NCI-H128 (cell line): Measurements from ENCODE around the gene CYTH3.

Source experiments
- DNase-seq: peaks from one replicate; lab custom pipeline; 2025; ENCODE audit not compliant: unreplicated experiment; lab: John Stamatoyannopoulos, UW

CYTH3 gene

DNA sequence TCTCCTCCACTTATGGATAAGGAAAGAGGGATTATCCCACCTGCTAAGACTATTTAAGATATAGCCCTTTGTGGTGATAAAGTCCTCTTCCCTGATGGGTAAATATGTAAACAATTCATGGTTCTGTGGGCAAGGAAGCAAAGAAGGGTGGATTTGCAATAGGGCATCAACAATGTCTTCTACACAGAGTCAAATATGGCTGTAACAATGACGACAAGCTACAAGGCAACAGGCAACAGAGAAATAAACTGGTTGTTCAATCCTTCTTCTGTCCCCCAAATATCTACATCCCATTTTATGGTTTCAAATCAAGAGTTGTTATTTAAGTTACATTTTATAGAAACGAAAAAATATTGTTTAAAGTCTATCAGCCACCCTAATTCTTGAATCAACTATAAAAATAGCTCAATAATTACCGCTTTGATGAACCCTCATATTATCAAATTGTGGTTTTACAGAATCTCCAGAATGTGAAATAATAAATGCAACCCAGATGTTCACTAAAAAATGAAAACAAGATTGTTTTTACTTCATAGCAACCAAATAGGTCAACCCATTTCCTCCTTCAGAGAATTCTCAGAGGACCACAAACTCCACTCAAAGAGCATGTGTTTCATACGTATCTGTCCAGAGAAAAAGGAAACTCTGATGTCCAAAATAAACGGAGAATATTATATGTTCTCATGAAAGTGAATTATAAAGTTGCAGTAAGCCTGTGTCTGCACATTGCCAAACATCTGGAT, 13.8 kb downstream of the CYTH3 start:
- no peak for DNase-seq

DNA sequence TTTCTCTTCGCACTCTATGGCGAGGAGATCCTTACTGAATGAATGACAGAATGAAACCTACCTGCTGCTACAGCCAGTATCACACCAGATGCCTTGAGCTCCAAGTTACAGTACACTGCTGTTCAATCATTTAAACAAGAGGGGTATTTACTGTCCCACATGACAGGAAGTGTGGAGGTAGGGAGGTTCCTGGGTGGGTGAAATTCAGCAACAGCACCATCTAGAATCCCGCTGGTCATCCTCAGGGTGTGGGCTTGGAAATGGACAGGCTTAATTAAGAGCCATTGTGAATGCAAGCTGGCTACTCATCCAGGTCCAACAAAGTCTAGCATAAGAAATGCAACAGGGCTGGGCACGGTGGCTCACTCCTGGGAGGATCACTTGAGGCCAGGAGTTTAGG, 14.7 kb downstream of the CYTH3 start:
- no peak for DNase-seq

GRCh38 chr7:6256677-6257535, 15.5 kb downstream of the CYTH3 start:
- no peak for DNase-seq

GRCh38 chr7:6256109-6256483, 16.3 kb downstream of the CYTH3 start:
- DNase-seq: no peak

DNA sequence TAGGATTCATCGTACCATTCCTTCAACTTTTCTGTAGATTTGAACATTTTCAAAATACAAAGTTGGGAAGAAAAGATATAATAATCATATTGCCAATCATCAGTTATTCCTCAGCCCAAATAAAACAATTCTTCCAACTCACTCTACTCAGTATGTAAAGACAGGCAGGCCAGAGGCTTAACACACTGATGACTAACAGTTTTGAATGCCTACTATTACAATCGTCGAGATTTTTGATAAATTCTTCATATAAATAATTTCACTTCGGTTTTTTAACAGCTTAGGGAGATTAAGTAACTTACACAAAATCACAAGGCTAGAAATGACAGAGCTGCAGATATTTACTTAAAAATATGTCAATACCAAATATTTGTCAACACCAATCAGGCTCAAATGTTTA, 17.6 kb downstream of the CYTH3 start:
- no peak for DNase-seq

- no peak for DNase-seq
Measured at GRCh38 chr7:6252748-6253147, 19.7 kb downstream of the CYTH3 start.

- no peak for DNase-seq
Measured at GRCh38 chr7:6252341-6252746, 20.1 kb downstream of the CYTH3 start.

DNA sequence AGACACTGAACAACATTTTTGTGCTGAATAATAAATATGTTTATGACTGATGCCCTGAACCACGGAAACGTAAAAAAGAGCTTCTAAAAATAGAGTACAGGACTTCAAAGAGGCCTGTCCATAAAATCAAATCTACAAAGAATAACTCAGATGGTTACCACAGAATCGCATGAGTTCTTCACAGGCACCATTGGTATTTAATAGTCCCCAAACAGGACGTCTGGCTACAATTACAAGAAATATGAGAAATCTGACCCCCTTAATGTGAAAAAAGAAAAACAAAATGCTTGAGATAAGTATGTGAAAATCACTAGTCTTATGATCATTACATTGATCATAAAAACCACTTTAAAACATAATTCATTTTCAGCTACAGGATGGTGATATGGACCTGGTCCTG, 20.8 kb downstream of the CYTH3 start:
- DNase-seq: no peak

GRCh38 chr7:6250364-6250833, 22.0 kb downstream of the CYTH3 start:
- DNase-seq: no peak

DNA sequence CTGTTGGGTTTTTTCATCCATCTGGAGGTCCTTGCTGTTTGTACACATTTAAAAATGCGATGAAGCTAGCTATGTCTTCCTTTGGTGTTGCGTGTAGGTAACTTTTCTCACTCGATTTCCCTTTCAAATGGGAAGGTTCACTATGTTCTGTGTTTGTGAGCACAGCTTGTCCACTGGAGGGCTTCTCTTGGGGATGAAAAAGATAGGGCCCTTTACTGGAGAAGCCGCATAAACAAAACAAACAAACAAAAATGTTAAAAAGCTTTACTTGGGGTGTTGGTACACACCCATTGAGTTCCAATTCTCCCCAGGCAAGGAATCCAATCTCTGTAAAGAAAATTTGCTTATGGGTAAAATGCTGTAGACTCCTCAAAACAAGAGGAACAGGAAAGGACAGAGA, 23.4 kb downstream of the CYTH3 start:
- DNase-seq: no peak

DNA sequence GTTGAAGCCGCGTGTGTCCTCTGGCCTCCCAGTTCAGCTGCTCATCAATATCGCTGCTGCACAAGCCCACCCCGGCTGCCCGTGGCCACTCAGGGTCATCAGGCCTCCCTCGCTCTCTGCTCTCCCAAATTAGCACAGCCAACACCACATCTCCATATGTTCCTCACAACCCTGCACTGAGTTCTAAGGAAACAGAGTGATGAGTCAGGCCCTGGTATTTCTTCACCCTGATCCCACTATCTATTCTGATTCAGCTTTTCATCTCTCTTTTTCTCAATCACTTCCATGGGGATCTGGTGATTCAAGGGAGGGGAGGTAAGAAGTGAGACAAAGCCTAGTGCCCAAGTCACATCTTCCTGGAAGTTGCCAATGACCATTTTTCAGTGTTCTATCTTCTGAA, 23.8 kb downstream of the CYTH3 start:
- no peak for DNase-seq

GRCh38 chr7:6246251-6246917, 26.0 kb downstream of the CYTH3 start:
- DNase-seq: no peak

- no peak for DNase-seq
Measured at GRCh38 chr7:6244021-6244420, 28.4 kb downstream of the CYTH3 start.

DNA sequence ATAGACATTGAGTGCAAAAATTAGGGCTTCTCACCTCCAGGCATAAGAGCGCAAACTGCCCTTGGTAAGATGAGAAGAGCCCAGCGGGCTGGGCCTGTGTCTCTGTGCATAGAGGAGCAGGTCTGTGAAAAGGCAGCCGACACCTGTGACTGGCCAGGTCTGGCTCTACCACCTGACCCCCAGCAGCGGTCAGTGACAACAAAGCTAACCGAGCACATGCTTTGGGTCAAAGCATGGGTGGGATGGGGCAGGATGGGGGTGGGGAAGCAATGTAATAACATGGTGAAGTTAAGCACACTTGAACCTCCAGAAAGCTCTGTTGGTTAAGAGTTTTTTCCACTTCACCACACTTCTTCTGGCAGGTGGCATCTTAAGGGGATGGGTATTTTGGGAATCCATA, 29.3 kb downstream of the CYTH3 start:
- DNase-seq: no peak

GRCh38 chr7:6242561-6242960, 29.9 kb downstream of the CYTH3 start:
- no peak for DNase-seq

DNA sequence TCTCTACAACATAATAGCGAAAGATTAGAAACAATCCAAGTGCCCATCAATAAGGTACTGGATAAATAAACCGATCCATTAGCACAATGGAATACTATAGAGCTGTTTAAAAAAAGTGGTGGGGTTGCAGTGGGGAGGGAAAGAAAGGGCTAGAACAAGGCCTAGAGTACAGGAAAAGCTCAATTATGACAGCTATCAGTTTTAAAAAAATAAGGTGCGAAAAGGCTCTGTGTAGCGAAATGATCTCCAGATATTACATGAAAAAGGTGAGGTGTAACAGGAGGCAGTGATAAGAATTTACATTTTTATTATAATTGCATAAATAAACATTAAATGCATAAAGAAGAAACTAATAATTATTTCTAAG, 30.8 kb downstream of the CYTH3 start:
- no peak for DNase-seq

GRCh38 chr7:6238309-6238925, 34.0 kb downstream of the CYTH3 start:
- no peak for DNase-seq

- no peak for DNase-seq
Measured at GRCh38 chr7:6237730-6238129, 34.7 kb downstream of the CYTH3 start.

DNA sequence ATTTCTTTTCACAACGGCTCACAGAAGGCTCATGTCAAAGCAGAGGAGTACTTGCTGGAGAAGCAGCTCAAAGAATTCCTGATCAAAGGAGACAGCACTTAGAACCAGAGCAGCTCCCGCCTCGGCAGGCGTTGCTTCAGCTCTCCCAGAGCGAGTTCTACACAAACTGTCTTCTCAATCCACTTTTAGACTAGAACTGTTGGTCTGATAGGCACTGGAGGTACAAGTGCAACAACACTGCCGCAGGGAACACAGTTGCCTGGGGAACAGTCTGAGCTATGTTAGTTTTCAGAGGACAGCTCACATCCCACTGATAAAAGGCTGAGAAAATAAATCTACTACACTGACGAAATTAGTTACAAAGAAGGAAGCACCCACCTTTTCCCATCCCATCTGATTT, 35.4 kb downstream of the CYTH3 start:
- no peak for DNase-seq

- DNase-seq: no peak
Measured at GRCh38 chr7:6235029-6235871, 37.2 kb downstream of the CYTH3 start.

- DNase-seq: no peak
Measured at GRCh38 chr7:6234384-6234783, 38.0 kb downstream of the CYTH3 start.
